Activated CD4-positive, CD25-positive, alpha-beta regulatory T cell treated with anti-CD3 and anti-CD28 coated beads, Interleukin-2, amount 50 U/mL, for 24 hours (primary cell): Measurements from ENCODE around the gene PPP2R3A.
A peak's percentile ranks its signal among the peaks of the same experiment; 100 is the strongest.
"Not testable (repeated sequence)": the region's sequence is repeated elsewhere in the genome, so short reads cannot be mapped to it uniquely, and the experiment has no call there.

Experiments used
- ATAC-seq, 2 donors: fragments of 150-1000 bp; cut with Tn5 transposase; one replicate each; pipeline ENCODE4 v1.10.0; 2021; ENCODE audit warnings: mild to moderate bottlenecking in 1 of 2, moderate library complexity in 1 of 2

PPP2R3A gene

DNA sequence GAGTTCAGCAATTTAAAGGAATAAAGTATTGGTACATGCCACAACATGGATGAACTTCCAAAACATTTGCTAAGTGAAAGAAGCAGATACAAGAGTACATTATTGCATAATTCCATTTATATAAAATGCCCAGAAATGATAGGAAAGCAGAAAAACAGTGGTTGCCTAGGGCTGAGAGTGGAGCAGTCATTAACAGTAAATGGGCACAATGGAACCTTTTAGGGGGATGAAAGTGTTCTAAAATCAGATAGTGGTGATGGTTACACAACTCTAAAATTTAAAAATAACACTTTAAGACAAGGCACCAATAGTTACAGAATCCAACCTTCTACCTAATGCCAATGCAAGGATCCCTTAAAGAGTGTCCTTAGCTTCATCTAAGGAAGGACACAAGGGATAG, 196.0 kb downstream of the PPP2R3A start:
- no peak for ATAC-seq

- ATAC-seq: no peak
These were observed 196.8 kb downstream of the PPP2R3A start for GRCh38 chr3:136162322-136162721.

DNA sequence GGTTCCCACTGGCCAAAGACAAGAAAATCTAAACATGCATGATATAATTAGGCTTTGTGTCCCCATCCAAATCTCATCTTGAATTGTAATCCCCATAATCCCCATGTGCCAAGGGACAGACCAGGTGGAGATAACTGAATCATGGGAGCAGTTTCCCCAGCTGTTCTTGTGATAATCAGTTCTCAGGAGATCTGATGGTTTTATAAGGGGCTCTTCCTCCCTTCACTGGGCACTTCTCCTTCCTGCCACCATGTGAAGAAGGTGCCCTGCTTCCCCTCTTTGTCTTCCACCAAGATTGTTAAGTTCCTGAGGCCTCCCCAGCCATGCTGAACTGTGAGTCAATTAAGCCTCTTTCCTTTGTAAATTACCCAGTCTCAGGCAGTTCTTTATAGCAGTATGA, 198.1 kb downstream of the PPP2R3A start:
- not testable (repeated sequence) for ATAC-seq

- no peak for ATAC-seq
These were observed 201.0 kb downstream of the PPP2R3A start for GRCh38 chr3:136166507-136166906.

DNA sequence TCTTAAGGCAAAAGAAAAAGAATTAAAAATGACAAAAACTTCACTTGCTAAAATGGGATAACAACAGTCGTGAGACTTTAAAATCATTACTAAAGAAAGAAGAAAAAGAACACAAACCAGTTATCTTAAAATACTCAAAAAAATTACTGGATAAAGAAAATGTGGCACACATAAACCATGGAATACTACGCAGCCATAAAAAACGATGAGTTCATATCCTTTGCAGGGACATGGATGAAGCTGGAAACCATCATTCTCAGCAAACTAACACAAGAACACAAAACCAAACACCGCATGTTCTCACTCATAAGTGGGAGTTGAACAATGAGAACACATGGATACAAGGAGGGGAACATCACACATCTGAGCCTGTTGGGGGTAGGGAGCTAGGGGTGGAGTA, 202.7 kb downstream of the PPP2R3A start:
- ATAC-seq: not testable (repeated sequence)

- ATAC-seq: peak; percentile 83 to 87
These were observed 205.6 kb downstream of the PPP2R3A start for GRCh38 chr3:136171097-136171542.

DNA sequence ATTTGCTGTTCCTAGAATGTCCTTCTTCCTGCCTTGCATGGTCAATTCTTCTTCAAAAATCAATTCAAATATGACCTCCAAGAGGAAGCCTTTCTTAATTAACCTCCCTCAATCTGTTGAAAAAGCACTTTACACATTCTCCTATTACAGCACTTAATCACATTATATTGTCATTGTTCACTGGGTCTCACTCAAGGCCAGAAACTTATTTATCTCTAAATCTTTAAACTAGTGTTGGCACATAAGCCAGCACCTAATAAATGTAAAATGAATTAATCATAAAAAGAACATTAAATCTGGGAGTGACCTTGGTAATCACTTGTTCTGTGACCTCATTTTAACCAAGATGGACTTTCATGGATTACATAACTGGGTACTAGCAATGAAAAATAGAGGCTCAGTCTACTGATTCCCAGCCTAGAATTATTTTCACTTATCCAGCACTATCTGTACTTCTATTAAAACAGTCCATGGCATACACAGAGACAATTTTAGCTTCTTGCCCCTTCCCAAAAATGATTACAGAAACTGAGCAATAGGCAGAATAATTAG, 208.5 kb downstream of the PPP2R3A start:
- no peak for ATAC-seq

DNA sequence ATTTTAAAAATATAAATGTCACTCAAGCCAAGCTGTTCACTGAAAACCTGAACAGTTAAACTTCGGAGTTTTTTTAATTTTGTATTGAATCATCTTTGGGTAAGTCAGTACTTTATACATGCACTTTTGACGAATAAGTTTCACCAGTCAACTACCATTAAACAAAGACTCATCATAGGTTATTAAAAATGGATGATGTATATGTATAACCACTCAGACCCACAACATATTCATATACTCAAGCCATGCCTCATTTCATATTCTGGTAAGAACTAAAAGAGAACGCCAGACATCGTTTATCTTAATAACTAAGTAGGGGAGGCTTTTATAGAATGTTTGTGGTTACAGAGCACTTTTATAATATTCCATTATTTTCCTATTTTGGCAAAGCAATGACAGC, 212.3 kb downstream of the PPP2R3A start:
- ATAC-seq: peak; percentile 73 to 80

DNA sequence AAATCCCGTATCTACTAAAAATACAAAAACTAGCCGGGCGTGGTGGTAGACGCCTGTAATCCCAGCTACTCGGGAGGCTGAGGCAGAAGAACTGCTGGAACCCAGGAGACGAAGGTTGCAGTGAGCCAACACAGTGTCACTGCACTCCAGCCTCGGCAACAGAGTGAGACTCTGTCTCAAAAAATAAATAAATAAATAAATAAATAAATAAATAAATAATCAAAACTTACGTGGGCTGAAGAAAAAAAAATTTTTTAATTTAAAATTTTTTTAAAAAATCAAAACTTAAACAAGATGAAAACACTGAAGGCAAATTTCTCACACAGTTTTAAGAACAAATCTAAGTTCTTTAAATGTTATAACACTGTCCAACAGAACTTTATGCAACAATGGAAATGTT, 216.2 kb downstream of the PPP2R3A start:
- ATAC-seq: no peak

GRCh38 chr3:136184703-136185102, 219.2 kb downstream of the PPP2R3A start:
- ATAC-seq: no peak

- ATAC-seq: peak in 1 of 2 donors; percentile 25
These were observed 220.8 kb downstream of the PPP2R3A start for GRCh38 chr3:136186344-136186743.

GRCh38 chr3:136186846-136187245, 221.3 kb downstream of the PPP2R3A start:
- no peak for ATAC-seq

- no peak for ATAC-seq
These were observed 222.3 kb downstream of the PPP2R3A start for GRCh38 chr3:136187868-136188267.

DNA sequence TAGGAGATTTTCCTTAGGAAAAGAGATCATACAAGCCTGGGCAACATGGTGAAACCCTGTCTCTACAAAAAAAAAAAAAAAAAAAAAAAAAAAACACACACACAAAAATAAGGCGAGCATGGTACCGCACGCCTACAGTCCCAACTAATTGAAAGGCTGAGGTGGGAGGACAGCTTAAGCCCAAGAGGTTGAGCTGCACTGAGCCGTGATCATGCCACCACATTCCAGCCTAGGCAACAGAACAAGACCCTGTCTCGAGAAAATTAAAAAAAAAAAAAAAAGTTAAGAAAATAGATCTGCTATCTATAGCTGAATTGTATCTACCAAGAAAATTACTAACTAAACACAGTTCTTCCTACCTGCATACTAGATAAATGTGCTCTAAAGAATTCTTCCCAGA, 223.5 kb downstream of the PPP2R3A start:
- no peak for ATAC-seq

- ATAC-seq: no peak
These were observed 224.5 kb downstream of the PPP2R3A start for GRCh38 chr3:136189859-136190617.

DNA sequence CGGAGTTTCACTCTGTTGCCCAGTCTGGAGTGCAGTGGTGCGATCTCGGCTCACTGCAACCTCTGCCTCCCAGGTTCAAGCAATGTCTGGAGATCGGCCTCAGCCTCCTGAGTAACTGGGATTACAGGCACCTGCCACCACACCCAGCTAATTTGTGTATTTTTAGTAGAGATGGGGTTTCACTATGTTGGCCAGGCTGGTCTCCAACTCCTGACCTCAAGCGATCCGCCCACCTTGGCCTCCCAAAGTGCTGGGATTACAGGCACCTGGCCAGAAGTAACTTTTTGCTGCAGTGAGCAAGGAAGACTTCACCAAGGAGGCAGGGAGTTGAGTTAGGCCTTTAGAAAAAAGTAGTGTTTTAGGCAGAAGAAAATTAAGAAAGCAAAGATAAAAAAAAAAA, 226.7 kb downstream of the PPP2R3A start:
- not testable (repeated sequence) for ATAC-seq

DNA sequence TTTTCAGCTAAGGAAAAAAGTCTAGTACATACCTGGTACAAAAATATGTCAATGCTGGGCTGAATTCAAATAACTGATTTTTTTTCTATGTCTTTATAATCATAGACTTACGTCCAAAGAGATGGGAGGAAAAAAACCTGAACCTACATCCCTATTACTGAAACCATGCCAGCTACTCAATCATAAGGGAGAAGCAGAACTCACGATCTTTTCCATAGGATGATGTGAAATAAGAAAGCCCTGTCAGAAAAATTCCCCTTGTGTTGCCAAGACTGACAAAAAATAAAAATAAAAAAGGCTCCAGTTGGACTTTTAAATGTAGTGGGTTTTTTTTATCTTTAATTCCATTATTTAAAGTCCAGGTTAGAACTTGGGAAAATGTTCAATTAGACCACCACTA, 227.3 kb downstream of the PPP2R3A start:
- ATAC-seq: no peak

GRCh38 chr3:136193278-136194054, 227.9 kb downstream of the PPP2R3A start:
- ATAC-seq: no peak

DNA sequence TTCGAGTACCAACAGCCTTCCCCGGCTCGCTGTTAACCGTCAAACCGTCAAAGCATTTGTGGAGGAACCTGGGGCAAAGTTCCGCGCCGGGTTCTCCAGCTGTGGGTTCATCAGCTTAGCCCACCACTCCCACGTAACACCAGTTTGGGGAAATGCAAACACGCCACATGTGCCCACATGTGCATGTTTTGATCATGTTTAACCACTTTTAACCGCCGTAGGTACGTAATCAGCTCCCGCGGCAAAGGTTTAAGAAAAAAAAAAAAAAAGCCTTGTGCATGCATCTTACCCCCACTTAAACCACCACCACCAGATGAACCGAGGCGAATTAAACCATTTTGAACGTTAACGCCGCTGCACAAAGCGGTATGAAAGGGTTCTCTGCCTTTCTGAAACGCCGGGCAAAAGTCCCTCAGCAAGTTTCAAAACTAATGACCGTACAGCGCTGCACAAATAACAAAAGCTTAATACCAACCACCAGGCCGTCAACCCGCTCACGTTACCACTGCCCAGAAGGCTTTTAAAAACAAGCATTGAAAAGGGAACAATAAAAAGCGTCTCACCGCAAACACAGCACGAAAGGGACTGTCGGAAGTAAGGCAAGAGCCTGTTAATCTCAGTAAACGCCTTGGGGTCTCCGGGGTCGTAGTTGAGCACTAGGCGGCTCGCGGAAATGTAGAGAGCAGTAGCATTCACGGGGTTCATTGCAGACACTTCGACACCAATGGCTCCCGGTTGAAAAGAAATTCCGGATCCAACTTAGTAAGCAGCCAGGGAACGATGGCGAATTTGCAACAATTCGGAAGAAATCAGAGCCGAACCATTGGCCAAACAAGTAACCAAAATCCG, 229.1 kb downstream of the PPP2R3A start:
- peak in 1 of 2 donors; percentile 4 for ATAC-seq

- peak; percentile 39 to 44 for ATAC-seq
These were observed 229.9 kb downstream of the PPP2R3A start for GRCh38 chr3:136195258-136196063.

DNA sequence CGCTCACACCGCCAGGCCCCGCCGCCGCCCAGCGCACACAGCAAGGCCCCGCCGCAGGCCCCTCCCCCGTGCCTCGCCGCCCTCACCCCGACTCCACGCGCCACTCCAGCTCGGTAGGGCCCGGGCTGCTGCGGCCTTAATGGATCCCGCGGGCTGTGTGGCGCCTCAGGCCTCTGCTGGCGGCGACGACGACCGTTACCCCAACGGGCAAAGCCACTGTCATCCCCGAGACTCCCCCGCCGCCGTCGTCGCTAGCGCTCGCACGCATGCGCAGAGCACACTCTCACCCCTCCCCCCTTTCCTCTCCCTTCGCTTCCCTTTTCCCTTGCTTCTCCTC, 230.5 kb downstream of the PPP2R3A start, which contains the start of gene MSL2:
TSS of gene MSL2 (minus strand) at position 272 of the 337 bp plus-strand sequence. CDS start 1,222 bp downstream, outside the sequence.
- ATAC-seq: peak in 1 of 2 donors; percentile 33
